ENCODE data around the gene TBC1D22A.

TBC1D22A gene

GRCh38 chr22:46826438-46827135 lies 64.1 kb downstream of the TBC1D22A start:
- ATAC-seq, result no peak
- no peak for TF ChIP-seq ZNF8 (CRISPR knock-in tag; IDR thresholded peaks at IDR 0.05)
- TF ChIP-seq ZFP3 (CRISPR knock-in tag; IDR thresholded peaks at IDR 0.05), result no peak
- TF ChIP-seq TOX (CRISPR knock-in tag; IDR thresholded peaks at IDR 0.05; ENCODE audit: borderline replicate concordance), result no peak
- TF ChIP-seq, protein P1, sequence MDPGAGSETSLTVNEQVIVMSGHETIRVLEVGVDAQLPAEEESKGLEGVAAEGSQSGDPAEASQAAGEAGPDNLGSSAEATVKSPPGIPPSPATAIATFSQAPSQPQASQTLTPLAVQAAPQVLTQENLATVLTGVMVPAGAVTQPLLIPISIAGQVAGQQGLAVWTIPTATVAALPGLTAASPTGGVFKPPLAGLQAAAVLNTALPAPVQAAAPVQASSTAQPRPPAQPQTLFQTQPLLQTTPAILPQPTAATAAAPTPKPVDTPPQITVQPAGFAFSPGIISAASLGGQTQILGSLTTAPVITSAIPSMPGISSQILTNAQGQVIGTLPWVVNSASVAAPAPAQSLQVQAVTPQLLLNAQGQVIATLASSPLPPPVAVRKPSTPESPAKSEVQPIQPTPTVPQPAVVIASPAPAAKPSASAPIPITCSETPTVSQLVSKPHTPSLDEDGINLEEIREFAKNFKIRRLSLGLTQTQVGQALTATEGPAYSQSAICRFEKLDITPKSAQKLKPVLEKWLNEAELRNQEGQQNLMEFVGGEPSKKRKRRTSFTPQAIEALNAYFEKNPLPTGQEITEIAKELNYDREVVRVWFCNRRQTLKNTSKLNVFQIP (CRISPR knock-in tag; IDR thresholded peaks at IDR 0.05; ENCODE audit: borderline replicate concordance, low read depth), result no peak
- no peak for TF ChIP-seq ZNF70 (CRISPR knock-in tag; IDR thresholded peaks at IDR 0.05)
- TF ChIP-seq PATZ1 (CRISPR knock-in tag; IDR thresholded peaks at IDR 0.05; ENCODE audit: borderline replicate concordance), result no peak
- TF ChIP-seq, protein P2, sequence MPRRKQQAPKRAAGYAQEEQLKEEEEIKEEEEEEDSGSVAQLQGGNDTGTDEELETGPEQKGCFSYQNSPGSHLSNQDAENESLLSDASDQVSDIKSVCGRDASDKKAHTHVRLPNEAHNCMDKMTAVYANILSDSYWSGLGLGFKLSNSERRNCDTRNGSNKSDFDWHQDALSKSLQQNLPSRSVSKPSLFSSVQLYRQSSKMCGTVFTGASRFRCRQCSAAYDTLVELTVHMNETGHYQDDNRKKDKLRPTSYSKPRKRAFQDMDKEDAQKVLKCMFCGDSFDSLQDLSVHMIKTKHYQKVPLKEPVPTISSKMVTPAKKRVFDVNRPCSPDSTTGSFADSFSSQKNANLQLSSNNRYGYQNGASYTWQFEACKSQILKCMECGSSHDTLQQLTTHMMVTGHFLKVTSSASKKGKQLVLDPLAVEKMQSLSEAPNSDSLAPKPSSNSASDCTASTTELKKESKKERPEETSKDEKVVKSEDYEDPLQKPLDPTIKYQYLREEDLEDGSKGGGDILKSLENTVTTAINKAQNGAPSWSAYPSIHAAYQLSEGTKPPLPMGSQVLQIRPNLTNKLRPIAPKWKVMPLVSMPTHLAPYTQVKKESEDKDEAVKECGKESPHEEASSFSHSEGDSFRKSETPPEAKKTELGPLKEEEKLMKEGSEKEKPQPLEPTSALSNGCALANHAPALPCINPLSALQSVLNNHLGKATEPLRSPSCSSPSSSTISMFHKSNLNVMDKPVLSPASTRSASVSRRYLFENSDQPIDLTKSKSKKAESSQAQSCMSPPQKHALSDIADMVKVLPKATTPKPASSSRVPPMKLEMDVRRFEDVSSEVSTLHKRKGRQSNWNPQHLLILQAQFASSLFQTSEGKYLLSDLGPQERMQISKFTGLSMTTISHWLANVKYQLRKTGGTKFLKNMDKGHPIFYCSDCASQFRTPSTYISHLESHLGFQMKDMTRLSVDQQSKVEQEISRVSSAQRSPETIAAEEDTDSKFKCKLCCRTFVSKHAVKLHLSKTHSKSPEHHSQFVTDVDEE (CRISPR knock-in tag; IDR thresholded peaks at IDR 0.05), result no peak
- no peak for TF ChIP-seq ZC3H10 (CRISPR knock-in tag; IDR thresholded peaks at IDR 0.05)
- no peak for TF ChIP-seq SNAI2 (CRISPR knock-in tag; IDR thresholded peaks at IDR 0.05)
- no peak for TF ChIP-seq ZFP30 (CRISPR knock-in tag; IDR thresholded peaks at IDR 0.05)
- no peak for TF ChIP-seq ARNTL (CRISPR knock-in tag; IDR thresholded peaks at IDR 0.05; ENCODE audit: borderline replicate concordance, low read depth)

DNA sequence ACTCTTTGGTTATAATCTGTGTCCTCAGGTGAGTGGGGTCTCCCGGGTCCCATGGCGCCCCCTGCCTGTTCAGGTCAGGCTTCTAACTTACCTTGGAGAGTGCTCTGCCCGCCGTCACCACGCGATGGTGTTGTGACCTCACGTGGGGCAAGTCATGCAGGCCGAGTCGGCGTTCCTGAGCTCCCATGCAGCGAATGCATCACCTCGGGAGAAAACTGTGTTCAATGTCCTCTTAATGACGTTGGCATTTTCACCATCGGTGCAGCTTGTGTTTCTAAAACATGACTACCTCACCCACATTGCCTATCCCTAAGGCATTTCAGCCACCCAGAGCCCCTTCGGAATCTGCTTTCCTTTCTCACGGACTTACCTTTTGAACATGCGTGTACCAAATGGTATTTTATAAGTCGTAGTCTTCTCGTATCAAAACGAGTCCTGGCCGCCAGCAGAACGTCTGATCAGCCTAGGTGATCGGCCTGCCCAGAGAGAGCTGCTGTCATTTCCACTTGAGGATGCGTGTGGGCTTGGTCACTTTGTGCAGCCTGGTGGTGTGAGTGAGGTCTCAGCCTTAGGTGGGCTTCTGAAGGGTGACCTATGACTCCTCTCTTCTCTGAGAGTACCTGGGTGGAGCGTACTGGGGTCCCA lies 64.8 kb downstream of the TBC1D22A start:
- no peak for ATAC-seq
- TF ChIP-seq BACH2 (CRISPR knock-in tag; IDR thresholded peaks at IDR 0.05; ENCODE audit: borderline replicate concordance), result no peak
- no peak for TF ChIP-seq ISL1 (CRISPR knock-in tag; IDR thresholded peaks at IDR 0.05)
- TF ChIP-seq ZNF70 (CRISPR knock-in tag; IDR thresholded peaks at IDR 0.05), result no peak
- TF ChIP-seq ARNTL (CRISPR knock-in tag; IDR thresholded peaks at IDR 0.05; ENCODE audit: borderline replicate concordance, low read depth), result no peak
- no peak for TF ChIP-seq GLIS3 (CRISPR knock-in tag; IDR thresholded peaks at IDR 0.05)
- TF ChIP-seq TCF4 (CRISPR knock-in tag; IDR thresholded peaks at IDR 0.05; ENCODE audit: borderline replicate concordance), result no peak
- TF ChIP-seq RARB (CRISPR knock-in tag; IDR thresholded peaks at IDR 0.05), result no peak
- TF ChIP-seq OSR1 (CRISPR knock-in tag; IDR thresholded peaks at IDR 0.05), result no peak
- TF ChIP-seq ZNF8 (CRISPR knock-in tag; IDR thresholded peaks at IDR 0.05), result no peak
- TF ChIP-seq CSDC2 (CRISPR knock-in tag; IDR thresholded peaks at IDR 0.05), result no peak
- TF ChIP-seq, protein P3, sequence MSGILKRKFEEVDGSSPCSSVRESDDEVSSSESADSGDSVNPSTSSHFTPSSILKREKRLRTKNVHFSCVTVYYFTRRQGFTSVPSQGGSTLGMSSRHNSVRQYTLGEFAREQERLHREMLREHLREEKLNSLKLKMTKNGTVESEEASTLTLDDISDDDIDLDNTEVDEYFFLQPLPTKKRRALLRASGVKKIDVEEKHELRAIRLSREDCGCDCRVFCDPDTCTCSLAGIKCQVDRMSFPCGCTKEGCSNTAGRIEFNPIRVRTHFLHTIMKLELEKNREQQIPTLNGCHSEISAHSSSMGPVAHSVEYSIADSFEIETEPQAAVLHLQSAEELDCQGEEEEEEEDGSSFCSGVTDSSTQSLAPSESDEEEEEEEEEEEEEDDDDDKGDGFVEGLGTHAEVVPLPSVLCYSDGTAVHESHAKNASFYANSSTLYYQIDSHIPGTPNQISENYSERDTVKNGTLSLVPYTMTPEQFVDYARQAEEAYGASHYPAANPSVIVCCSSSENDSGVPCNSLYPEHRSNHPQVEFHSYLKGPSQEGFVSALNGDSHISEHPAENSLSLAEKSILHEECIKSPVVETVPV (CRISPR knock-in tag; IDR thresholded peaks at IDR 0.05), result no peak
- TF ChIP-seq ZFP3 (CRISPR knock-in tag; IDR thresholded peaks at IDR 0.05), result no peak
- no peak for TF ChIP-seq TOX (CRISPR knock-in tag; IDR thresholded peaks at IDR 0.05; ENCODE audit: borderline replicate concordance)
- TF ChIP-seq PATZ1 (CRISPR knock-in tag; IDR thresholded peaks at IDR 0.05; ENCODE audit: borderline replicate concordance), result no peak
- no peak for TF ChIP-seq ZNF565 (CRISPR knock-in tag; conservative IDR thresholded peaks at IDR 0.05; ENCODE audit: low read depth)
- no peak for TF ChIP-seq ZC3H10 (CRISPR knock-in tag; IDR thresholded peaks at IDR 0.05)
- TF ChIP-seq ZFP30 (CRISPR knock-in tag; IDR thresholded peaks at IDR 0.05), result no peak
- TF ChIP-seq, protein P2 (CRISPR knock-in tag; IDR thresholded peaks at IDR 0.05), result no peak
- TF ChIP-seq PPARA (CRISPR knock-in tag; IDR thresholded peaks at IDR 0.05; ENCODE audit: borderline replicate concordance), result no peak
